Brain pericyte (primary cell): Measurements from ENCODE around the gene AHCYL2.
"Not testable (repeated sequence)": the region's sequence is repeated elsewhere in the genome, so short reads cannot be mapped to it uniquely, and the experiment has no call there.

Source experiments
- DNase-seq: peaks from one replicate; pipeline ENCODE4 v3.0.0-alpha.2; 2012; ENCODE audit warnings: low read depth, low spot score

Gene AHCYL2

GRCh38 chr7:129383542-129384132 is 158.8 kb downstream of the AHCYL2 start:
- DNase-seq = no peak

DNA sequence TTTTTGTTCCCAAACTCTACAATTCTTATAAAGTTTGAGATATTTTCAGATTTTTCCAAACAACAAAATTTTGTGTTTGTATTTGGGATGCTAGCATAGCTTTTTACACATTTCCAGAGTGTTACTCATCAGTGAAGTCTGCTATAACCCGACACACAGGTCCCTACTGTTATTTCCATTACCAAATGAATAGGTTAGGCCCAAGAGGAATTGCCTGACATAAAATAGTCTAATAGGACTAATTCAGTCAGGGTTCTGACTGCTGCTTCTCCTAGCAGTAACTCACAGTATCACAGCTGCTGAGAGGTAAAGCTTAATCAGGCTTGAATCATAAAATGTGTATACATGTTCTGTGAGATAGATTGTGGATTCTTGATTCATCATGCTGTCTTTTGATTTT is 160.3 kb downstream of the AHCYL2 start:
- no peak for DNase-seq

- no peak for DNase-seq
Observed at GRCh38 chr7:129385598-129385997, 160.8 kb downstream of the AHCYL2 start.

DNA sequence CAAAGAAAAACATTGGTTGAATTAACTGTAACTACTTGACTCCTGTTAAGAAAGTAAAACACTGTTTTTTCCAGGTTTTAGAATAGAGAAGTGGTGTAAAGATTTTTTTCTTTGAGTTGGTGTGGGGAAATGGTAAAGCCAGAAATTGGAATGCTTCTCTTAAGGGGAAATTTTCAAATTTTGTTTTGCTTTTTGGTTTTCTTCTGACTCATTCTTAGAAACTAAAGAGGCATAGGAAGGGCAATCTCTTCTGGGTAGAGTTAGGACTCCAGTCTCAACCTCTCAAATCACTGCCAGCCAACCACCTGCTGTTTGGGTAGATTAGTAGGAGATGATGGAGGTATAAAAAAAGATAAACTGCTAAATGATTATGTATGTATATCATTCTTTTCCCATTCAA is 161.7 kb downstream of the AHCYL2 start:
- DNase-seq = no peak

DNA sequence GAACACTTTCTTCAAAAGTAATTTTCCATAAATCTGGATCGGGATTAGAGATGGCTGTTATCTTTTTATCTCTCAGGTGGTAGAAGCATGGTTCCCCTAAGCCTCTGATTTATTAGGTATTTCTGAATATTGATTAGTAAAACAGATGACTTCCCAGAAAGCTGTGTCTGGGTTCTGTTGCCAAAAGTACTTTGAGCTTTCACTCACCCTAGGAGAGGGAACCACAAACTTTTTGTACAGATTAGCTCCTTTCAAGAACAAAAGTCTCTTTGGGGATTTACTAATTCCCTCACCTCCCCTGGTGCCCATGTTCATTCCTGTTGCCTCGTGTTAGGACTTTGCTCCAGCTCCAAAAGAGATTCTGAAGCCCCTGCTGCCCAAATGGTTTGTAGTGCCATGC is 162.7 kb downstream of the AHCYL2 start:
- DNase-seq = no peak

GRCh38 chr7:129388333-129389098 is 163.7 kb downstream of the AHCYL2 start:
- no peak for DNase-seq

DNA sequence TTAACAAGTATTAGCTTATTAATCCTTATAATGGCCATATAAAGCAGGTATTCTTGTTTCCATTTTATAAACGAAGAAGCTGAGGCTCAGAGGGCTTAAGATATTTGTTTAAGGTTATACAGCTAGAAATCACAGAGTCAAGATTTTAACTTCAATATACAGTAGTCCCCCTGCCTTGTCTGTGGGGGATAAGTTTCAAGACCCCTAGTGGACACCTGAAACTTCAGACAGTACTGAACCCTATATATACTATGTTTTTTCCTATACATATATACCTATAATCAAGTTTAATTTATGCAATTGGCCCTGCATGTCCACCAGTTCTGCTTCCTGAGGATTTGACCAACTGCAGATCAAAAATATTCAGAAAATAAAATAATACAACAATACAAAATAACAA is 165.0 kb downstream of the AHCYL2 start:
- DNase-seq = no peak

DNA sequence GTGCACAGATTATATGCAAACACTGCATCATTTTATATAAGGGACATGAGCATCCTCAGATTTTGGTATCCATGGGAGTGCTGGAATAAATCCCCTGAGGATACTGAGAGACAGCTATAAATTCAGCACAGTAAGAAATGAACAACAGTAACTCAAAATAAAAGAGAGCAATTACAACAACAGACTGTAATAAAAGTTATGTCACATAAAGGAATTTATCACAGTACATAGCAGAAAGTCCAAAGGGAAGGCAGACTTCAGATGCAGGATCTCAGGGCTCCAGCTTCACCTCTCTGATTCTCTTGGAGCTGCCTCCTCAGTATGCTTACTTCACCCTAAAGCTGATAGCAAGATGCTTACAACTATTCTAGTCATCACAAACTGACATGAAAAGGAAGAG is 165.5 kb downstream of the AHCYL2 start:
- no peak for DNase-seq

- no peak for DNase-seq
Observed at GRCh38 chr7:129391546-129392171, 166.8 kb downstream of the AHCYL2 start.

GRCh38 chr7:129393255-129393654 is 168.4 kb downstream of the AHCYL2 start:
- DNase-seq = no peak

DNA sequence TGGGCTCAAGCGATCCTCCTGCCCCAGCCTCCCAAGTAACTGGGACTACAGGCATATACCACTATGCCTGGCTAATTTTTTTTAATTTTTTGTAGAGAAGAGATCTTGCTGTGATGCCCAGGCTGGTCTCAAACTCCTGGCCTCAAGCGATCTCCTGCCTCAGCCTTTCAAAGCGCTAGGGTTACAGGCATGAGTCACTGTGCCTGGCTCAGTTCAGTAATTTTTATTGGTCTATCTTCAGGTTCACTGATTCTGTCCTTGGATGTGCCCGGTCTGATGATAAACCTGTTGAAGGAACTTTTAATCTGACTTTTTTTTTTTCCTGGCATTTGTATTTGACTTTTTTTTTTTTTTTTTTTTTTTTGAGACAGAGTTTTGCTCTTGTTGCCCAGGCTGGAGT is 169.3 kb downstream of the AHCYL2 start:
- no peak for DNase-seq

DNA sequence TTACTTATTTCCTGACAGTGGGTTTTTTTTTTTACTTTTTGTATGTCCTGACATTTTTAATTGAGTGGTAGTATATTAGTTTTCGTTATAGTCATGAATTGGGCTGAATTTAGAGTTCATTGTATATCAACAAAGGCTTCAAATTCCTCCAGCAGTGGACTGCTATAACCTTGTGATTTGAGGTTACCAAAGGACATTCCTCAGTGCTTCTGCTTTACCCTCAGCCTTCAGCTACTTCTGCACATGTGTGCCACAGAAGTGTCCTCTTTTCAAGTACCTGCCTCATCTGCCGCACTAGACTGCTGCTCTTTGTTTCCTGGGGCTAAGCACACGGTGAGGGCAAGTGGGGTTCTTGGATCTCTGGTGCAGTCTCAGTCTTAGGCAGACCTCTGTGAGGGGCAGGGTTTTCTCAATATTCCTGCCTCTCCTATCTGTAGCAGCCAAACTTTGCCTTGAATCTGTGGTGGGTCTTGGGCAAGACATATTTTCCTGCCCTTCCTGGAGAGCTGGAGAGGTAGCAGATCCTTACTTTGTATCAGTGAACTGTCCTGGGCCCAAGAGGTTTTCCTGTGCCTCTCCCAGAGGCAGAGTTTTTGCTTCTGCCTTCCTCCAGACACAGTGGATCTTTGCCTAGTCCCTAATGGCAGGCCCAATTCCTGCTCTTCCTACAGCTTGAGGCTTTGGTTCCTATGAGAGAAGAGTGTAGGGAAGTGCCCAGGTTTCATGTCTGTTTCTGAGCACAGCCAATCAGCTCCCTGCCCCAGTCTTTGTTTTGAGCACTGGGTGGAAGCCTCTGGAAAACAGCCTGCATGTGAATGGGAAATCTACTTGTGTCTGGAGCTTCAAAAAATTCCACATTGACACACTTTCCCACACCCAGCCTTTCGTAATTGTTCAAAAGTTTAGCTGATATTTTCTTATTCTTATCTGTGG is 170.4 kb downstream of the AHCYL2 start:
- no peak for DNase-seq

- no peak for DNase-seq
Observed at GRCh38 chr7:129401228-129401966, 176.6 kb downstream of the AHCYL2 start.

- DNase-seq = no peak
Observed at GRCh38 chr7:129401967-129402860, 177.4 kb downstream of the AHCYL2 start.

DNA sequence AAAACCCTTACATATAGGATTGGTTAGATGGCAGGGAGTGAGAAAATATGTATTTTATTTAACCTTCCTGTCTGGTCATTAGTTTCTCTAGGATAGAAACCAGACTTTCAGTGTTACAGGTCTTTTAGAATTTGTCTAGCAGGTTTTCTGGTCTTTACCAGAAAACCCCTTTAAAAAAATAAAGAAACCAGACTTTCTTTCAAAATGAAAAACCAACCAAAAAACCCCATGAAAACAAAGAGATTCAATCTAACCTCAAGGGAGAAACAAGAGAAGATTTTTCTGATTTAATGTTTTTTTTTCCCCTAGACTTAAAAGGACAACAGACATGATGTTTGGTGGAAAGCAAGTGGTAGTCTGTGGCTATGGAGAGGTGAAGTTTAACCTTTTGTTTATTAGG is 180.7 kb downstream of the AHCYL2 start:
- DNase-seq = no peak

- not testable (repeated sequence) for DNase-seq
Observed at GRCh38 chr7:129410238-129410637, 185.4 kb downstream of the AHCYL2 start.

GRCh38 chr7:129412501-129412900 is 187.7 kb downstream of the AHCYL2 start:
- no peak for DNase-seq

- DNase-seq = no peak
Observed at GRCh38 chr7:129417073-129417472, 192.2 kb downstream of the AHCYL2 start.

GRCh38 chr7:129421717-129422250 is 197.0 kb downstream of the AHCYL2 start:
- no peak for DNase-seq

- no peak for DNase-seq
Observed at GRCh38 chr7:129422727-129423126, 197.9 kb downstream of the AHCYL2 start.
